Measurements from ENCODE around the gene VARS1. TPM values are rescaled to one million over a fixed set of nuclear protein-coding genes. Genes with fewer than 3 reads are reported as not detected.
"Not testable (repeated sequence)": the region's sequence is repeated elsewhere in the genome, so short reads cannot be mapped to it uniquely, and the experiment has no call there.

The VARS1 gene
- total and polyA plus RNA-seq, 2 of the 4 experiments (the other 2 are of a cell fraction) = 41.2 to 42.0 TPM

DNA sequence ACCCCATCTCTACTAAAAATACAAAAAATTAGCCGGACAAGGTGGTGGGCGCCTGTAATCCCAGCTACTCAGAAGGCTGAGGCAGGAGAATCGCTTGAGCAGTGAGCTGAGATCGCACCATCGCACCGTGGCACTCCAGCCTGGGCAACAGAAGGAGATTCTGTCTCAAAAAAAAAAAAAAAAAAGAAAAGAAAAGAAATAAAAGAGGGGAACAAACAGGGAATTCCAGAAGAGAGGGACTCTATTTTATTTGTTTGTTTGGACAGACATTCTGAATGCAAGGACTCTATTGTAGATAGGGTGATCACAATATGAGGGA lies 1.7 kb downstream of the VARS1 start:
- H4K5ac ChIP-seq (ENCODE audit: low read depth, low read length); H2AK5ac ChIP-seq (ENCODE audit: low read depth, low read length); in situ Hi-C loops (cut with MboI; ENCODE audit: low sequenced_read_pairs); H3K9me3 ChIP-seq (ENCODE audit: control insufficient read depth, insufficient read depth, low read length); H2BK20ac ChIP-seq (ENCODE audit: low read depth, low read length); H3K18ac ChIP-seq (ENCODE audit: low read depth, low read length); H2AK9ac ChIP-seq (replicated peaks; ENCODE audit: low read depth, low read length, poor library complexity); H2BK120ac ChIP-seq (ENCODE audit: low read depth, low read length); dilution Hi-C loops (cut with HindIII; ENCODE audit: low sequenced_read_pairs, unreplicated experiment); H3K4me1 ChIP-seq (ENCODE audit: control insufficient read depth, insufficient read depth, low read length); H2BK15ac ChIP-seq (ENCODE audit: low read depth, low read length); H2BK5ac ChIP-seq (ENCODE audit: low read depth, low read length, poor library complexity, severe bottlenecking); ATAC-seq (ENCODE audit: low read depth); H3K27me3 ChIP-seq (ENCODE audit: control insufficient read depth, insufficient read depth, low read length); H3K27ac ChIP-seq (ENCODE audit: insufficient read depth, low read length); DNase-seq; H3K9me1 ChIP-seq (ENCODE audit: insufficient read depth, low read length); H4K20me1 ChIP-seq (ENCODE audit: insufficient read depth, low read length); CTCF ChIA-PET; BruUV-seq (replicated peaks); H2AFZ ChIP-seq (replicated peaks; ENCODE audit: low read length, poor library complexity): not testable (repeated sequence)
- Histone ChIP-seq H3K23ac (ENCODE audit: low read depth, low read length) (peak overlapping the region; percentile 66; the same call in 1 of the 2 replicates), H4K91ac (ENCODE audit: insufficient read depth, low read depth, low read length) (peak overlapping the region; percentile 33; the same call in 1 of the 2 replicates), H3K4ac (ENCODE audit: low read depth, low read length) (peak overlapping the region; percentile 98; the same call in 1 of the 2 replicates), H4K8ac (ENCODE audit: low read depth in 2 of 2, low read length in 2 of 2) (peak overlapping the region; percentile 23 to 81; a peak in 2 of 4 replicates), H3K14ac (replicated peaks; ENCODE audit: low read depth, low read length) (peak overlapping the region; percentile 39; the same call in 1 of the 2 replicates), H3K9ac (ENCODE audit: low read depth, low read length) (peak overlapping the region; percentile 93; the same call in 1 of the 2 replicates), H3K79me1 (ENCODE audit: low read depth in 1 of 2, low read length in 2 of 2) (peaks cover 0 to 49% of the 10 kb centered on the region in 2 experiments), H3K56ac (ENCODE audit: extremely low read depth, insufficient read depth, low read length) (0 out of 2 replicates have a peak overlapping the region, but pooled peaks have one; percentile 80), H3K36me3 (ENCODE audit: control insufficient read depth, insufficient read depth, low read length) (peaks cover 18% of the 10 kb centered on the region), H3K4me2 (ENCODE audit: low read depth, low read length) (peak overlapping the region; percentile 98; the same call in 1 of the 2 replicates), H3K4me3 (ENCODE audit: insufficient read depth, low read depth, low read length) (peak overlapping the region; percentile 77; the same call in 1 of the 2 replicates)
- intact Hi-C loops (cut with micrococcal nuclease) = loop anchor here (2.0 kb wide), 1 partner anchor 55 kb away; no protein-coding TSS in a partner anchor
- POLR2A ChIA-PET (ENCODE audit: unreplicated experiment) = interaction anchor here (0.6 kb wide), 1 partner anchor 20 kb away, joined by 3 read pairs; no protein-coding TSS in a partner anchor
- WGBS, 2 experiments (ENCODE audit: extremely low coverage in 2 of 2, insufficient read length in 1 of 2) = no CpG with 5 or more reads among the region's 6 CpGs

All from IMR-90 (cell line).